Fibroblast of peridontal ligament (primary cell): Measurements from ENCODE around the gene DLG5.
A peak's percentile ranks its signal among the peaks of the same experiment; 100 is the strongest.

Experiments
- DNase-seq: peaks from one replicate; pipeline ENCODE4 v3.0.0-alpha.2; 2010; ENCODE audit errors: extremely low read depth

The DLG5 gene

DNA sequence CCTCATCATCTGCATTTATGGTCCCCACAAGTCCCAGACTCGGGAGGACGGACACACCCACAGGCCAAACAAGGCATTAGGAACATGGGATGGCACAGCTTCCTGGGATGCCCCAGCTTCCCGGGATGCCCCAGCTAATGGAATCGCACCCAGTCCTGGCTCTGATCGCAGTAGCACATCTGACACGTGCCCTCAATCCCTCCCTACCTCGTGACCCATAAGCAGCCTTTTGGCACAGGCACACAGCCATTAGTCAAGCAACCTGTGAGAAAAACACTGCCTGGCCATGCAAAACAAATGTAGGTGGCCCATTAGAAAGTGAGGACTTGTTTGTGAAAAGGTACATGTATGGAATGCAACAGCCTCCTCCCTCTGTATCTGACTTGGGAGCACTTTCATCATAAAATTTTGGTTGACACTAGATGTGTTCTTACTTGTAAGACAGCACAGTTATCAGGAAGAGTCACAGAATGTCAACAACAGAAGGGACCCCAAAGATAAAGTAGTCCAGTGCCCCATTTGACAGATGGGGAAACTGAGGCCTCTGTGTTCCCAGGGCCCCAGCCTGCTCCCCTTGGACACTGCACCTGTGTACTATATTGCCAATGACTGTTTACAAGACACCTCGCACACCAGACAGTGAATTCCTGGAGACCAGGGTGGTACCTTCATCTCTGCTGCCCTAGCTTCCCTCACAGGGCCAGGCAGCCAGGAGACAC is 34.4 kb downstream of the DLG5 start:
- no peak for DNase-seq

DNA sequence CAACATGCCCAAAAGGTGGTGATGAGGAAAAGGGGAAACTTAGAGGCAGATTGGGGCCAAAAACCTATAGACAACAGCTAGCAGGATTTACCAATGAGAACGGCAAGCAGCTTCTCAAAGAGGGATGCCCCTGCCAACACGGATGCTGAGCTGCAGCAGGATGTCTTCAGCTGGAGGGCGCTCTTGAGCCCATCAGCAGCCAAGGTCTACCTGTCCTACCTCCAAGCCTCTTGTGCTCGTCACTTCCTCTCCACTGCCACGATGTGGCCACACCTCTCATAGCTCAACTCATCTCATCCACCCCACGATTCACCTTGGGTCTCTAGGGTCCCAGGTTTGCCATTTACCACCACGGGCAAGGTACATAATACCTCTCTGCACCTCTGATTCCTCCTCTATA is 36.5 kb downstream of the DLG5 start:
- no peak for DNase-seq

DNA sequence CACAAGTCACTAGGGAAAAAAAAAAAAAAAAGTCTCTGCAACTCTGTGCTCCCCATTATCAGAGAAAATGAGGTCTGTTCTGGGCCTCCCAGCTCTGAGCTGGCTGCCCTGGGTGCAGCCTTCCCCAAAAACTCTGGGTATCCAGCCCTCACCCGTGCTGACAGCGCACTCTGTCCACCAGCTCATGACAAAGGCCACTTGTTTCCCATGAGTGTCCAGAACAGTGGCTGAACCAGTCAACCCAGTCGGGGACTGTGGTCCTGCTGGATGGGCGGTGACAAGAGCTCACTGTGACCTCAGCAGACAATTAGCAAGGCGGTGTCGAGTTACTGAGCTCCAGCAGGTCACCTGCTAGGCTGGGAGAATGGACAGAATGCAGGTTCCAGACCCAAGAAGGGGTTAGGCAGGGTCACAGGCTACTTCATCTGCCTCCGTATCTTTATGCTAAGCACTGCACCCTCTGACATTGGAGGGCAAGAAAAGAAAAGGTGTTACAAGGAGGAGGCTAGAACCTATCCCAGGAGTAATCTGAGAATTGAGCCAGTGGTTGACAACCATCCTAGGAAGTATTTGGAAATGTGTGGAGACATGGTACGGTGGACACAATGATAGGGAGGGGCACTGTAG is 37.2 kb downstream of the DLG5 start:
- DNase-seq = no peak

DNA sequence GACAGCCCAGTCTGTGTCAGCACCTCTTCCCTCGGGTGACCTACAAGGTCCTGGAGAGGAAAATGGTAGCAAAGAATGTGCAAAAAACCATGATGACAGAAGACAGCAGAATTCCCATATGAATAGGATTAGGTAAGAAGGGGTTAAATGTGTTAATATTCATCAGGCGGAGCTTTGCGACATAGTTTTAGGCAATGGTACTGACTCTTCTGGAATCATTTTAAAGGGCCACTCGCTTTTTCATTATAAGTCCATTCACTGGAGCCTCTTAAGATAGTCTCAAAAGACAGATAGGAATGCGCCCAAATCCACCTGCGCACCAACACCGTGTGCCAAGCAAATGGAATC is 38.2 kb downstream of the DLG5 start:
- peak; percentile 25 for DNase-seq

DNA sequence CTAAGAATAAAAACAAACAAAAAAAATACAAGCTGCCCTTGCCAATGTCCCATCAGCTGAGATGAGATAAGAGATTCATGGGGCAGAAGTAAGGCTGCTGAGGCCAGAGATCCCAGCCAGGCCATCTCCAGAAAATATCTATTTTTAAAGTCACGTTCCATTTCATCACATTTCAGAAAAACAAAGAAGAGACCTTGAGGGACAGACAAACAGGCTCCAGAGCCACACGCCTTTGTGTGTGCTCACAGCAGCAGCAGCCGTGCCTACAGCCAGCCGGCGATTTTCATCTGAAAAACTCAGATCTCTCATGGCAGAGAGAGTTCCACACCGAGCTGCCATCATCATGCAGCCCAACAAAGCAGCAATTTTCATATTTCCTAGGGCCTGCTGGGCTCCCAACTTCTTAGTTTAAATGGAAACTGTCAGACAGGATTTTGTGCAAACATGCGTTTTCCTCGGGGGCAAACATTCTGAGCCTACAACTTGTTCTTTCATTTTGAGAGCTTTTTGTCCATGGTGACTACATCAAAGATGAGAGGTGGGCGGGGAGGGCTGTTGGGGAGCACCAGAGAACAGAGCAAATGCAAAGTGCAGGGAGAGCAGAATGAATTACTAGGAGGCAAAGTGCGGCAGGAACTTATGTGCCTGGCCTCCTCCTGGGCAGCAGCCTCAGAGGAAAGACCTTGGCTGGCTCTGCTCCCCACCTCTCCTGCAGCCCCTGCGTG is 38.8 kb downstream of the DLG5 start:
- peak; percentile 18 for DNase-seq

DNA sequence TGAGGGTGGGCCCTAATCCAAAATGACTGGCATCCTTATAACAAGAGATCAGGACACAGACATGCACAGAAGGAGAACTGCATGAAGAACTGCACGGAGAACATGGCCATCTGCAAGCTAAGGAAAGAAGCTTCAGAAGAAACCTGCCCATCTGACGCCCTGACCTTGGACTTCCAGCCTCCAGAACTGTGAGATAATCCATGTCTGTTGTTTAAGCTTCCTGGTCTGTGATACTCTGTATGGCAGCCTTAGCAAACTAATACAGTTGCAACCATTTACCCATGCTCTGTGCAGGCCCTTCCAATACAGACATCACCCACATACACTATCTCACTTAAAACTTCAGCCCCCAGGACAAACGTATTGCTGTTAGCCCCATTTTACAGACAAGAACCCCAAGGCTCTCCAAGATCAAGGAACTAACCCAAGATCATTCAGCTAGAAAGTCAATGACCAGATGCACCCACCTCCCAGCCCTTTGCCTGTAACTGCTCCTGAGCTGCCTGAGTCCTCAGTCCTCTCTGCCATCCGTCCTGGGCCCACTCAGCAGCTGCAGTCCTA is 39.7 kb downstream of the DLG5 start:
- DNase-seq = no peak

DNA sequence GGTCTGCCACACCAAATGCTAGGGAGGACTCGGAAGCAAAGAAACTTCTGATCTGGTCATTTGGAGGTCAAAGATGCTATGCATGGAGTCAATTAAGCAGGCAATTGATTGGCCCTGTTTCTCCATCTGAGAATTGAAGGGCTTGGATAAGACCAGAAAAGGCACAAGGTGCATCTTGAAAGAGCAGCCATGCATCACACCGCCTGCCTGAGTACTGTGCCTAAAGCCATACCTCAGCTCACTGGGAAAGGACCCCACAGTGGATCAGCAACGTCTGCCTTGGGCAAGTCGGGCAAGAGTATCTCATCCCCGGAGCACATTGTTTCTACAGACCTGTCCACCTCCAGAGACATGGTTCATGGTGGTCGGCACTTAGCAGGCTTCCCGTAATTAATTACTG is 42.4 kb downstream of the DLG5 start:
- DNase-seq = no peak

DNA sequence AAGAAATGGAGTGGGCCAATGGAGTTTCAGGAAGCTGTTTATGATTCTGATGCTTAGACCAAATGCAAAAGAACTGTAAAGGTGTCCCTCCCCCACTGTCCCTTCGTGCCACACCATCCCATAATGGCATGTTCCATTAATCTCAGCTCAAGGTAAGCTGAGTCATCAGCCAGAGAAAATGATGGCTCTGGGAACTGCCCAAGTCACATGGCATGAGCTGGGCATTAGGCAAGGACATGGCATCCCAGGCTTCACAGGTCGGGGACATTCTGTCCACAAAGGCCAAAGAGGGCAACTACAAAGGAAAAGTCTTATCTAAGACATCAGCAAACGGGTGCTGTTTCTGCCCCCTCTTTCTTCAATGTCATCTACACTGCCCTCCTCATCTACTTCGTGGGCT is 44.9 kb downstream of the DLG5 start:
- no peak for DNase-seq

DNA sequence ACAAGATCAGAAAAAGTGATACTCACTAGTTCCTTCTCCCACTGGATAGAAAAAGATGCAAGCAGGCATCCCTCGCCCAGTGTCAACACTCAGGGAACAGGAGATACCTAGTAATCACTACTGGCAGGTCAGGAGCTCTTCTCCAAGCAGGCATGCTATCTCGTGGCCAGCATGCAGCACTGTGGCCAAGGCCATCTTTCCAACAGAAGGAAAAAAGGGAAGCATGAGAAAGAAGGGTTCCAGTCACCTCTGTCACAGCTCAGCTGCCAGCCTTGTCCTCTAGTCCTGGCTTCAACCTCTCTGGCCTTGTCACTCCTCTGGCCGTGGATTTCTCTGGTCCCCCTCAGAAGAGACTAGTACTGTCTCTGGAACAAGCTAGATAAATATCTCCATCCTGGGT is 45.3 kb downstream of the DLG5 start:
- no peak for DNase-seq

DNA sequence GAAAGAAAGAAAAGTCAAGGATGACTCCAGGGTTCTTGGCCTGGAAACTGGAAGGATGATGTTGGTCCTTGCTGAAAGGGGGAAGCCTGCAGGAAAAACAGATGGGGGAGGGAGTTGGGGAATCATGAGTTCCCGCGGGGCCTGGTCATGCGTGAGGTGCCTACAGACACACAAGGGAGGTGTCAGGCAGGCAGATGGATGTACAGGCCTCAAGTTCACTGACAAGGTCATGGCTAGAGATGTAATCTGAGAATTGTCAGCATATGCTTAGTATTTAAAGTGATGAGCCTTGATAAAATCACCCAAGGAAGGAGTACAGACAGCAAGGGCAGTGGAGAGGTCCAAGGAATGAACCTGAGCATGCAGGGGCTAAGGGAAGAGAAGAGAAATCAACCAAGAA is 46.8 kb downstream of the DLG5 start:
- DNase-seq = no peak

DNA sequence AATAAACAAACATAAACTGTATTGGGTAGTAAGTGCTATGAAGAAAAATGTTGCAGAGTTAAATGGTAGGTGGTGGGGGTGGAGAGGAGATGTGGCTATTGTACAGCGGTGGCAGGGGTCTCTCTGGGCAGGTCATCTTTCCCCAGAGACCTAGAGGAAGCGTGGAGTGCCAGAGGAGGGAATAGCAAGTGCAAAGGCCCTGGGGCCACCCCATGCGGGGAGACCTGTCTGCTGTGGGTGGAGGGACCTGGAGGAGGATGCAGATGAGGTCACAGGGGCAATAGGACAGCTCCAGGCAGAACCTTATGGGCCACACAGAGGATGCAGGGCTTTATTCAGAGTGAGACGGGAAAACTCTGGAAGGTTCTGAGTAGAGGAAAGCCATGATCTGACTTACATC is 47.5 kb downstream of the DLG5 start:
- DNase-seq = no peak

DNA sequence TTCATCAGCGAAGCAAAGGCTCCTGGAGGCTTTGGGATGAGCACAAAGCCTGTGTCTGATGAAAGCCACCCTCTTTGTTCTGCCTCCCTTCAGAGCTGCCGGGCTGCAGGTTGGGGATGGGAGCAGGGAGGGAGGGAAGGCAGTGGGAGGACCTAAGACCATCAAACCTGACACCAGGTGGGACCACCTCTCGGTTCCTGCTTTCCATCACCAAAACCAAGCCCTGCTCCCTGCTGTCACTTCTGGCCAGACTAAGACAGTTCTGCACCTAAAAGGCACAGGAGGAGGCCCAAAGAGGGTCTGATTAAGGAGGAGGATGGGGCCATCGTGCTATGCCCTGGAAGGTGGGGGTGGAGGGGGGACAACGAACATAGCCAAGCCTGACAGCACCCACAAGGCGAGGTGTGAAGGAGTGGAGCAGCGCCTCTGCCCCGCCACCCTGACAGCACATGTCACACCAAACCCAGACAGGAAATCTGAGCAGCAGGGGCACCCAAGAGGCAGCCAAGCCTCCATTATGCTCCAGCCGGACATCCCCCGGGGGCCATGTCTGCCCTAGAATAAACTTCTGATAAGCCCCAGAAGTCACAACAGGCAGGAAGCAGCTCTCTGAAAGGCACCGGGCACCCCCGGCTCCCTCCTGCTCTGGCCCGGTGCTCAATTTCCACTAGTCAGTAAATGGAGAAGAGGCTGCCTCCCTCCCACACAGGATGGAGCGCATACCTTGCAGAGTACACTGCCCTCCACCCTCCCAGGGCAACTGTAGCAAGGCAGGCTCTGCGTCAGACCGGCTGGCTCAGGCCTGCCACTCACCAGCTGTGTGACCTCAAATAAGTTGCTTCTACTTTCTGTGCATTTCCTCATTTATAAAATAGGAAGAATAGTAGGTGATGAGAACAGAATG is 48.9 kb downstream of the DLG5 start:
- DNase-seq = peak; percentile 11

DNA sequence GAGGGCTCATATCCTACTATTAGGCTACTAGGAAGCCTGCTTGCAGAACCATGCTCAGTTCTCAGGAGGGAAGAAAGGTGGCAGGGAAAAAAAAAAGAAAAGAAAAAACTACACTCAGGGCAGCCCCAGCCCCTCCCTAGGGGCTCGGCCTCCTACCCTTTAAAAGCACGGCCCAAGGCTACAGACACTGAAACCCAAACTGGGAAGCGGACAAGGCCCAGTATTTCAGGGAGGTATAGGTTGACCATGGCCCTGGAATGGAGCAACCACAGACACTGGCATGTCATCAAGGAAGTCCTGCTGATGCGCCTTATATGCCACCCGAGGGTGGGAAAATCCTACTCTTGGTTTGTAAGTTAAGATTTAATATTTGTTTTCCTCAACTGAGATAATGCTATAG is 50.8 kb downstream of the DLG5 start:
- DNase-seq = no peak

DNA sequence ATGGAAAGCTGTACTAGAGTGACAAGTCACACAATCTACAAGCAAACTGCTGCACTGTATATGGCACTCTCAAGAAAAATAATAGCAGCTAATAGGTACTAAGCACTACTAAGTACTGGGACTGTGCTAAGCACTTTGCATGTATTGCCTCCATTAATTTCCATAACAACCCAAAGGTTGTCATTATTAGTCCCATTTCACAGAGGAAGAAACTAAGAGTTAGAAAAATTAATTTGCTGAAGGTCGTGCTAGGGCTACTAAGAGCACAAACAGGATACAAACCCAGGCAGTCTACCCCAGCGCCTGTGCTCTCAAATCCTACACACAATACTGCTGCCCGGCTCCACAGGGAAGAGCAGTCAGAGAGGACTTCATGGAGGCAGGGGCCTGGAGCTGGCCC is 51.7 kb downstream of the DLG5 start:
- no peak for DNase-seq

DNA sequence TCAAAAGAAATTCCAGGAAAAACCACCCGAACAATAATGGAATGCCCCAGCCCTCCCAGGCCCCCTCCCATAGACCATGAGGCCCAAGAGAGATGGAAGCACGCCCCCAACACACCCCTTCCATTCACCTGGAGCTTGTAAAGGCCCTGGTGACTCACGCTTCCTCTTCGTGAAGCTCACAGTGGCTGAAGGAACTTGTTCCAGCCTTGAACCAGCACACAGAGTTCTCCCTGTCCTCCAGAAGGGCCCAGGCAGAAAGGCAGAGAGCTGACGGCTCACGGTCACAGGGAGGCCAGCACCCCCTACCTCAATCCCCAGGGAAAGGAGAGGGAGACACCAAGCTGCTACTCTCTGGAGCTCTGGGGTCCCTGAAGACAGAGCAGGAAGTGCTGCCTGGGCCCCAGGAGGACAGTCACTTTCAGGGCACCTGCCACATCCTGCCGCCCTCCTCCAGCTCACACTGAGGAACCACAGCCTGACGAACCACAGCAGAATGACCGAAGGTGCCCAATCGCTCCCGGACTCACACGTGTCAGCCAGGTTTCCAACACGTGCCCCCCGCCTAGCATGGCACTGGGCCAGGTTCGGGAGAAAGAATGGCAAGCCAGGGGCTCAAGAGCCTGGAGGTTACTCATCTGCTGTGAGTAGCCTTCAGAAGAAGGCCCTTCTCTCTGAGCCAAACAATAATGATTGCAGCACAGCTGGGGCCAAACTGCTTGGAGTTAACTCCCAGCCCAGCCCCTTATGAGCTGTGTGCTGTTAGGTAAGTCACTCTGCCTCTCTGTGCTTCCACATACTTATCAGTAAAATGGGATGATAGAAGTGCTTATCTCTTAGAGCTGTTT is 52.8 kb downstream of the DLG5 start:
- peak; percentile 27 for DNase-seq

DNA sequence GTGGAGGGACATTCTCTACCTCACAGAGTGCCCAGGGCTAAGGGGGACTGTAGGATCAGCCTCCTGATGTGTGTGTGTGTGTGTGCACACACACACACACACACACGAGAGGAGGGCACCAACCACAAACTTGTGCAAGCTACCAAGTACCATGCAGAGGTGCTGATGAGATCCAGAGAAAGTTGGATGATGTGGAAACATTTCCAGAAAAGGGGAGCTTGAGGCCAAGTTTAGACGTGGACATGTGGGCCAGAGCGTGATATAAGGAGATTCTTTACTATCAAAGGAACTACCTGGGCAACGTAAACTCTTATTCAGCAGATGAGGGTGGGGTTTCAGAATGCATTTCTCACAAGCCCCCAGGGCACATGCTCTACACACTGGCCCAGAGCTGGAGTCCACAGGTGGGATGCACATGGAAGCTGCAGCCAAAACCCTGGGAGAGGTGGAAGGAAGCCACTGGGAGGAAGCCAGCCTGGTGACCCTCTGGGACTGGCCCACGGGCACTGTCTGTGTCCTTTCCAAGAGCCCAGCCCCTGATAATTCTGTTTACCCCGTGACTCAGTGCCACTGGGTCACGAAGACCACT is 53.5 kb downstream of the DLG5 start:
- DNase-seq = peak; percentile 15

DNA sequence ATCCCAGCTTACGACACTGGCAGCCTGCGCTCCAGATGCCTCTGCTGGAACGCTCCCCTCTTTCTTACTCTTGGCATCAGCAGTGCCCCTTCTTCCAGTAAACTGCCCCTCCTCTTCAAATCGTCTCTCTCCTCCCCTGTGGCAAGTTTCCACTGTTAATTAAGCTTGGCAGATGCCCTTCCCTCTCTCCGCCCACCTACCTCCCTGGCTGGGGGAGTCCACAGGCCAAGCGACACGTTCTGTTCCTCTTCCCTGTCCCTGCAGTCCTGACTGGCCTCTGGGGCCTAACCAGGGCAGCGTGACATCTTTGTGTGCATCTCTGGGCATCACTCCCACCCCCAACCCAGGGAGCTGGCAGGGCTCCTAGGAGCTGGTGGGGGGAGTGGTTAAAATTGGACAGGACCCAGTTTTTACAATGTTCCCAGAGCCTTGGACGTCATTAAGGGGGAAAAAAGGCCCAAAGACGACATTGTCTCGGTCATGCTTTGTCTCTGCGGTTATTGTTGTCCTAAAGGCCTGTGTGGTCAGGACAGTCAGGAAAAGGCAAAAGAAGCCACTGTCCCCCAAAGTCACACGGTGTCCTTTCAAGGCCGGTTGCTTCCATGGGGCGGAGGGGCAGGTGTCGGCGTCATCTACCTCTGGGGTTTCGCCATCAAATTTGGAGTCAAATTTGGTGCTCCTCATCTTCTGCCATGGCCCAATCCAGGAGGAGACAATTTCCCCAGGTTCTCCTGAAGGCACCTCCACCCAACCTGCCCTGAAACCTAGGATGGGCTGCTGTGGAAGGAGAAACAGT is 54.2 kb downstream of the DLG5 start:
- DNase-seq = peak; percentile 74

DNA sequence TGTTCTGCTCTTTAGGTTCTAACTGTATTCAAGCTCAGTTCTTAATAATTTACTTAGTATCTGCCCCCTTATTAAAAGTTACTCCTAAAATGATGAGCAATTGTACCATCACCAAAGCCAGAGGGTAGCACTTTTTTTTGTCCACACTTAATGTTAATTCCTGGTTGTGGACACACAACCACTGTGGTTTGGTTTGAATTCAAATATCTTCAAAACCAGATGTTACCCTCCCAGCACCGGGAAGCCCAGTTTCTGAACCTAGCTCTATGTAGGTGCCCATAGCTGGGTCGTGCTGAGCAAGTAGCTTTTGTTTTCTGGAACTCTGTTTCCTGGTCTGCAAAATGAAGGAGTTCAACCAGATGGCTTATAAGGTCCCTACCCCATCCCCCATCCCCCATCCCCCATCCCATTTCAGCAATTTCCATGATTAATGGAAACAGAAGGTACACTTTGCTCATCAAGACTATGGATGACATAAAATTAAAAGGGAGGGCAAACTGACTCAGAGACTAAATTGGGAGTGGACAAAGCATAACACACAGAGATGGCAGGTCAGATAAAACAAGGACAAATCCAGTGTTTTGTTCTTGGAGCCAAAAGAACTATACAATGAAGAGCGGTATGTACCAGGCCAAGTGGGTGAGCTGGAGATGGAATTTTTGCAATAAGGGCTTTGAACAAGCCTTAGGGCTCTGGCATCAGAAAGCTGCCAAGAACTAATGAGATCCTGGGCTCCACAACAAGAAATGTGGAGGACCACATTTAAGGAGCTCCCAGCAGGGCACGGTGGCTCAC is 56.7 kb downstream of the DLG5 start:
- DNase-seq = peak; percentile 54

DNA sequence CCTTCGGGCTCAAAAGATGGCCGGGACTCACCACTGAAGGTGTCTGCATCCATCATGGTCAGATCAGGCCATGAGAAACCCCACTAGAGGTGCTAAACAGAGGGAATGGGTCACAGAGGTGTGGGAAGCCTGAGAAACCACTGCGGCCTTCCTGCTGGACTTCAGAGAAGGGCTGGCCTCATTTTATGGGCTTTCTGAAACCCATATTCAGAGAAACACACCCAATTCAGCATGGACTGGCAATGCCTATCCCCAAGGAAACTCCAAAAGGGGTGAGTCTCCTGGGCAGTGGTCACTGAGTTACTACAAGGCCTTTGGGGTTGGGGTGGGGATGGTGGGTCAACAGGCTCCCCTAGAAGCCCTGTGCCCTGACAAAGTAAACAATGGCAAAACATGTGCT is 58.0 kb downstream of the DLG5 start:
- no peak for DNase-seq
